ENCODE results near the gene UTP14C. TPM values are rescaled to one million over a fixed set of nuclear protein-coding genes. Genes with fewer than 3 reads are reported as not detected.
"Not testable (repeated sequence)": the region's sequence is repeated elsewhere in the genome, so short reads cannot be mapped to it uniquely, and the experiment has no call there.

The UTP14C gene
- total RNA-seq, 1 donor from 2014 or later, result 19.7 TPM

- no peak for DNase-seq (ENCODE audit: low spot score)
Measured at GRCh38 chr13:52048516-52048915, 24.0 kb downstream of the UTP14C start.

- DNase-seq (ENCODE audit: low spot score), result no peak
Measured at GRCh38 chr13:52051400-52051799, 26.9 kb downstream of the UTP14C start.

DNA sequence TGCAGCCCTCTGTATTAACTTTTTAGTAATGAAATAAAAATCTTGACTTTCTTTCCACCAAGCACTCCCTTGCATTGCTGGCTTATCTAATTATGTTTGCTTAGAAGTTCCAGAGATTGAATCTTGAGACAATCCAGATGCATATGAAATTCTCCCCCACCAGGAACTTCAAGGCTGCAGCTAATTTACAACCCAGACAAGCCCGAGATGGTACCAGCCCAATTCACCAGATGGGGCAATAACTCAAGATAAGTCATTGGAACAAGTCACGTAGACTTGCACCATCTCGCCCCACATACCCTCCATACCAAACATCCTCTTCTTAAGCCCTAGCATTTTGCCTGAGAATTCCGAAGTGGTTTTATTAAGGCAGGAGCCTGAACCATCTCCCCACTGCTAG, 29.0 kb downstream of the UTP14C start:
- DNase-seq (ENCODE audit: low spot score), result no peak

DNA sequence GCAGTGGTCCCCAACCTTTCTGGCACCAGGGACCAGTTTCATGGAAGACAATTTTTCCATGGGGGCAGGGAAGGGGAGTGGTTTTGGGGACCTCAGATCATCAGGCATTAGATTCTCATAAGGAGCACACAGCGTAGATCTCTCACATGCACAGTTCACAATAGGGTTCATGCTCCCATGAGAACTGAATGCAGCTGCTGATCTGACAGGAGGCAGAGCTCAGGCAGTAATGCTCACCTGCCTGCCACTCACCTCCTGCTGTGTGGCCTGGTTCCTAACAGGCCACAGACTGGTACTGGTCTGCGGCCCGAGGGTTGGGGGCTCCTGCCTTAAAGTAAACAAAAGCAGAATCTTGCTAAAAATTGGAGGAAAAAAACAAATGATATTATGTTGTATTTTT, 36.6 kb downstream of the UTP14C start:
- not testable (repeated sequence) for DNase-seq (ENCODE audit: low spot score)

- DNase-seq (ENCODE audit: low spot score), result no peak
Measured at GRCh38 chr13:52061587-52061986, 37.1 kb downstream of the UTP14C start.

GRCh38 chr13:52067237-52067636, 42.7 kb downstream of the UTP14C start:
- no peak for DNase-seq (ENCODE audit: low spot score)

DNA sequence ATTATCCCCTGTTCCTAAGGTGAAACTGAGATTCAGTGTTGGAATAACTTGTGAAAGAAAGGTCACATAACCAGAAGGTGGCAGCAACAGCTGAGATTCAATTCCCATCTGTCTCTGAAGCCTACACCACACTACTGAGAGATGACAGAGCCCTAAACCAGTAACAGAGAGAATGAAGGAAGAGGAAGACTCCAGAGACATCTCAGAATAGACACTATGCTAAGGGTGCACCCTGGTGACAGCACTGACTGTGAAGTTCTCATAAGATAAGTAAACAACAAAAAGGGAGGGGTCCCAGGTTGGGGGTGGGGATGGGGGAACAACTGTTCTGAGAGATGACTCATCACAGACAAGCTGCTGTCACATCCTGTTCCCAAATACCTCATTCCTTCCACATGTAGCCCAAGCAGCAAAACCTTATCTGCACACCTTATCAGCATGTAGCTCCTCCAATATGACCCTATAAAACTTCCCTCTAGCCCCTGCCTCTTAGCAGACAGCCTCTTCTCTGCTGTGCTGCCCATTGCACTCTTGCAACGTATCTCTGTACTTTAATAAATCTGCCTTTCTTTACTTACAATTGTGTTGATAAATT, 46.5 kb downstream of the UTP14C start:
- DNase-seq (ENCODE audit: low spot score), result no peak

Other genes starting within 250 kb of the UTP14C start
- gene DHRS12, start 220.5 kb upstream of the UTP14C start, total RNA-seq, result 23.3 TPM
- gene TMEM272, start 179.5 kb upstream of the UTP14C start, total RNA-seq, result not detected
- gene CCDC70, start 162.7 kb upstream of the UTP14C start, total RNA-seq, result not detected
- gene ATP7B, start 13.2 kb upstream of the UTP14C start, total RNA-seq, result 9.5 TPM
- gene ALG11, start 12.3 kb upstream of the UTP14C start, total RNA-seq, result 31.7 TPM
- gene NEK5, start 104.4 kb downstream of the UTP14C start, total RNA-seq, result 0.23 TPM
- 17.3 TPM for gene NEK3, start 134.9 kb downstream of the UTP14C start, total RNA-seq